ENCODE data around the gene RBM10. TPM values are rescaled to one million over a fixed set of nuclear protein-coding genes. Genes with fewer than 3 reads are reported as not detected.

RBM10 gene
- total and polyA plus RNA-seq, 2 experiments from 2014 or later, result 26.4 to 29.2 TPM

- no peaks in the 10 kb centered on the region for H3K4me1 ChIP-seq (ENCODE audit: insufficient read depth)
- no peaks in the 10 kb centered on the region for H3K79me2 ChIP-seq
- 89% methylated on average over 4 of the region's 4 CpGs for WGBS (ENCODE audit: low lambda C conversion rate, missing lambda C conversion rate)
- no peaks in the 10 kb centered on the region for H3K9me2 ChIP-seq (replicated peaks; ENCODE audit: insufficient read depth)
- H3K27me3 ChIP-seq, result no peaks in the 10 kb centered on the region
- no peak overlapping the region for H3K27ac ChIP-seq
- no peak overlapping the region for H3K4me3 ChIP-seq
- H3K4me2 ChIP-seq, result no peak overlapping the region
- H2AFZ ChIP-seq, result no peak overlapping the region
- TF ChIP-seq EZH2phosphoT487 (IDR thresholded peaks at IDR 0.05; ENCODE audit: low read depth, severe bottlenecking, unreplicated experiment), result no peak
- TF ChIP-seq, protein P1, sequence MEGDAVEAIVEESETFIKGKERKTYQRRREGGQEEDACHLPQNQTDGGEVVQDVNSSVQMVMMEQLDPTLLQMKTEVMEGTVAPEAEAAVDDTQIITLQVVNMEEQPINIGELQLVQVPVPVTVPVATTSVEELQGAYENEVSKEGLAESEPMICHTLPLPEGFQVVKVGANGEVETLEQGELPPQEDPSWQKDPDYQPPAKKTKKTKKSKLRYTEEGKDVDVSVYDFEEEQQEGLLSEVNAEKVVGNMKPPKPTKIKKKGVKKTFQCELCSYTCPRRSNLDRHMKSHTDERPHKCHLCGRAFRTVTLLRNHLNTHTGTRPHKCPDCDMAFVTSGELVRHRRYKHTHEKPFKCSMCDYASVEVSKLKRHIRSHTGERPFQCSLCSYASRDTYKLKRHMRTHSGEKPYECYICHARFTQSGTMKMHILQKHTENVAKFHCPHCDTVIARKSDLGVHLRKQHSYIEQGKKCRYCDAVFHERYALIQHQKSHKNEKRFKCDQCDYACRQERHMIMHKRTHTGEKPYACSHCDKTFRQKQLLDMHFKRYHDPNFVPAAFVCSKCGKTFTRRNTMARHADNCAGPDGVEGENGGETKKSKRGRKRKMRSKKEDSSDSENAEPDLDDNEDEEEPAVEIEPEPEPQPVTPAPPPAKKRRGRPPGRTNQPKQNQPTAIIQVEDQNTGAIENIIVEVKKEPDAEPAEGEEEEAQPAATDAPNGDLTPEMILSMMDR (IDR thresholded peaks at IDR 0.05; ENCODE audit: poor library complexity), result no peak
- no peak for TF ChIP-seq EZH2 (IDR thresholded peaks at IDR 0.05; ENCODE audit: borderline replicate concordance)
- no peak for DNase-seq (ENCODE audit: low spot score)
- H3K36me3 ChIP-seq (replicated peaks; ENCODE audit: insufficient read depth, low read depth), result no peaks in the 10 kb centered on the region
- H3K9me3 ChIP-seq (ENCODE audit: low read depth), result no peaks in the 10 kb centered on the region
- no peaks in the 10 kb centered on the region for H4K20me1 ChIP-seq (ENCODE audit: insufficient read depth, poor library complexity, severe bottlenecking)
Measured at GRCh38 chrX:47184486-47184885, 39.5 kb downstream of the RBM10 start.

DNA sequence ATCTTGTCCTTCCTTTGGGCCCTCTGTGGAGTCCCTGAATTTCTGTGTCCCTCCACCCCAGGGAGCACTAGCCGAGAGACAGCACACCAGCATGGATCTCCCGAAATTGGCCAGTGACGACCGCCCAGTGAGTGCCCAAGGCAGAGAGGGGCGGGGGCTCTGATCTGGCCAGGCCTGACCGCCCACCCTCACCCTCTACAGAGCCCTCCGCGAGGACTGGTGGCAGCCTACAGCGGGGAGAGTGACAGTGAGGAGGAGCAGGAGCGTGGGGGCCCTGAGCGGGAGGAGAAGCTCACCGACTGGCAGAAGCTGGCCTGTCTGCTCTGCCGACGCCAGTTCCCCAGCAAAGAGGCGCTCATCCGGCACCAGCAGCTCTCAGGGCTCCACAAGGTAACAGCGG is 40.2 kb downstream of the RBM10 start:
- no peak overlapping the region for H3K27ac ChIP-seq
- WGBS (ENCODE audit: low lambda C conversion rate, missing lambda C conversion rate), result 92% methylated on average over 17 of the region's 17 CpGs
- no peak overlapping the region for H3K4me2 ChIP-seq

GRCh38 chrX:47186096-47186740 is 41.2 kb downstream of the RBM10 start:
- Histone ChIP-seq H3K9me3 (ENCODE audit: low read depth) (no peaks in the 10 kb centered on the region), H3K4me1 (ENCODE audit: insufficient read depth) (no peaks in the 10 kb centered on the region), H3K36me3 (replicated peaks; ENCODE audit: insufficient read depth, low read depth) (no peaks in the 10 kb centered on the region), H3K4me2 (no peak overlapping the region), H3K27me3 (no peaks in the 10 kb centered on the region), H3K9me2 (replicated peaks; ENCODE audit: insufficient read depth) (no peaks in the 10 kb centered on the region), H4K20me1 (ENCODE audit: insufficient read depth, poor library complexity, severe bottlenecking) (no peaks in the 10 kb centered on the region), H2AFZ (no peak overlapping the region), H3K27ac (no peak overlapping the region), H3K79me2 (no peaks in the 10 kb centered on the region), H3K4me3 (no peak overlapping the region)
- no peak for DNase-seq (ENCODE audit: low spot score)
- TF ChIP-seq, protein P1 (IDR thresholded peaks at IDR 0.05; ENCODE audit: poor library complexity), result no peak
- no peak for TF ChIP-seq EZH2 (IDR thresholded peaks at IDR 0.05; ENCODE audit: borderline replicate concordance)
- TF ChIP-seq EZH2phosphoT487 (IDR thresholded peaks at IDR 0.05; ENCODE audit: low read depth, severe bottlenecking, unreplicated experiment), result no peak
- 91% methylated on average over 22 of the region's 27 CpGs for WGBS (ENCODE audit: low lambda C conversion rate, missing lambda C conversion rate)

More for the DNA sequence above, 40.2 kb downstream of the RBM10 start:
- TF ChIP-seq EZH2phosphoT487 (IDR thresholded peaks at IDR 0.05; ENCODE audit: low read depth, severe bottlenecking, unreplicated experiment), result no peak
- no peak for TF ChIP-seq EZH2 (IDR thresholded peaks at IDR 0.05; ENCODE audit: borderline replicate concordance)
- TF ChIP-seq, protein P1 (IDR thresholded peaks at IDR 0.05; ENCODE audit: poor library complexity), result no peak
- H2AFZ ChIP-seq, result no peak overlapping the region
- H3K4me3 ChIP-seq, result no peak overlapping the region
- H3K9me3 ChIP-seq (ENCODE audit: low read depth), result no peaks in the 10 kb centered on the region
- H3K9me2 ChIP-seq (replicated peaks; ENCODE audit: insufficient read depth), result no peaks in the 10 kb centered on the region
- no peaks in the 10 kb centered on the region for H3K4me1 ChIP-seq (ENCODE audit: insufficient read depth)
- H3K27me3 ChIP-seq, result no peaks in the 10 kb centered on the region
- no peaks in the 10 kb centered on the region for H3K36me3 ChIP-seq (replicated peaks; ENCODE audit: insufficient read depth, low read depth)
- no peak for DNase-seq (ENCODE audit: low spot score)
- H4K20me1 ChIP-seq (ENCODE audit: insufficient read depth, poor library complexity, severe bottlenecking), result no peaks in the 10 kb centered on the region
- no peaks in the 10 kb centered on the region for H3K79me2 ChIP-seq

All from hepatocyte (in vitro differentiated cells).